HCT116 (cell line): ENCODE data around the gene NME2.

ENCODE experiments used
- CTCF ChIP-seq, 3 experiments: fragments of 200-600 bp in 1 of 3; sonication (generic) in 1 of 3; IDR thresholded peaks in 2 of 3; conservative IDR thresholded peaks in 1 of 3; 2 replicates each; pipeline ENCODE4 v1.5.1; 2012 to 2017; ENCODE audit warnings: low read depth in 2 of 3, low read length in 2 of 3, antibody characterized with exemption in 1 of 3, borderline replicate concordance in 1 of 3, control low read depth in 1 of 3, mild to moderate bottlenecking in 1 of 3, mixed read lengths in 1 of 3, mixed run types in 1 of 3, moderate library complexity in 1 of 3; ENCODE audit not compliant: insufficient read depth in 1 of 3
- EZH2 ChIP-seq: fragments of 200-600 bp; sonication (generic); IDR thresholded peaks from 2 replicates; pipeline ENCODE4 v1.6.1; 2017; ENCODE audit warnings: antibody characterized with exemption, mixed run types
- RAD21 ChIP-seq: IDR thresholded peaks from 2 replicates; pipeline ENCODE4 v1.6.1; 2012; ENCODE audit warnings: low read depth, mild to moderate bottlenecking

- TF ChIP-seq RAD21 (no peak), EZH2 (no peak), CTCF (IDR thresholded peaks at IDR 0.05 in 2 of 3, conservative IDR thresholded peaks at IDR 0.05 in 1 of 3; ENCODE audit: borderline replicate concordance in 1 of 3, insufficient read depth in 1 of 3, low read depth in 2 of 3, low read length in 2 of 3) (no peak)
Observed at GRCh38 chr17:51133365-51133764, 32.8 kb upstream of the NME2 start.
